ENCODE results near the gene FAM43B. TPM values are rescaled to one million over a fixed set of nuclear protein-coding genes. Genes with fewer than 3 reads are reported as not detected.

Gene FAM43B
- total and polyA plus RNA-seq, 7 donors: 0.05 to 1.2 (median 0.50) TPM

GRCh38 chr1:20526267-20526666 is 26.1 kb upstream of the FAM43B start:
- no peak for TF ChIP-seq CTCF (IDR thresholded peaks at IDR 0.05)
- DNase-seq: no peak
- no peak overlapping the region for H3K4me3 ChIP-seq
- H3K27ac ChIP-seq: no peak overlapping the region
- intact Hi-C loops (cut with DNase I): no loop called here
- H3K27me3 ChIP-seq (ENCODE audit: insufficient read depth in 3 of 3, low read length in 2 of 3): peaks cover 0 to 42% (median 0%) of the 10 kb centered on the region in 3 donors
- ATAC-seq: no peak
- no peaks in the 10 kb centered on the region for H3K36me3 ChIP-seq (ENCODE audit: insufficient read depth in 1 of 2, low read depth in 1 of 2)
- H3K4me1 ChIP-seq: peaks cover 3% of the 10 kb centered on the region
- H3K9me3 ChIP-seq: no peaks in the 10 kb centered on the region
- 81 to 88% (median 84%) methylated on average over 6 of the region's 6 CpGs for WGBS, 3 donors

- ATAC-seq (no peak), DNase-seq (no peak)
- no peak for TF ChIP-seq CTCF (IDR thresholded peaks at IDR 0.05)
- intact Hi-C loops (cut with DNase I): no loop called here
- 65 to 72% (median 66%) methylated on average over 7 of the region's 7 CpGs for WGBS, 3 donors
- no peaks in the 10 kb centered on the region for H3K9me3 ChIP-seq
- no peaks in the 10 kb centered on the region for H3K36me3 ChIP-seq (ENCODE audit: insufficient read depth in 1 of 2, low read depth in 1 of 2)
- no peaks in the 10 kb centered on the region for H3K4me1 ChIP-seq
- no peak overlapping the region for H3K4me3 ChIP-seq
- H3K27me3 ChIP-seq (ENCODE audit: insufficient read depth in 3 of 3, low read length in 2 of 3): peaks cover 0 to 42% (median 0%) of the 10 kb centered on the region in 3 donors
- no peak overlapping the region for H3K27ac ChIP-seq
These were observed 24.2 kb upstream of the FAM43B start for GRCh38 chr1:20528221-20528620.

- no peak for DNase-seq
- intact Hi-C loops (cut with DNase I): no loop called here
- Histone ChIP-seq H3K4me3 (no peak overlapping the region), H3K27ac (no peak overlapping the region), H3K9me3 (no peaks in the 10 kb centered on the region), H3K4me1 (no peaks in the 10 kb centered on the region), H3K36me3 (ENCODE audit: insufficient read depth in 1 of 2, low read depth in 1 of 2) (no peaks in the 10 kb centered on the region), H3K27me3 (ENCODE audit: insufficient read depth in 3 of 3, low read length in 2 of 3) (peaks cover 0 to 42% (median 0%) of the 10 kb centered on the region in 3 donors)
- TF ChIP-seq CTCF (IDR thresholded peaks at IDR 0.05): no peak
- no peak for ATAC-seq
- 46 to 52% (median 46%) methylated on average over 8 of the region's 8 CpGs for whole genome bisulfite sequencing, 3 donors
These were observed 22.1 kb upstream of the FAM43B start for GRCh38 chr1:20530306-20530705.

GRCh38 chr1:20530901-20531300 is 21.5 kb upstream of the FAM43B start:
- no peaks in the 10 kb centered on the region for H3K9me3 ChIP-seq
- no peaks in the 10 kb centered on the region for H3K36me3 ChIP-seq (ENCODE audit: insufficient read depth in 1 of 2, low read depth in 1 of 2)
- no peak overlapping the region for H3K27ac ChIP-seq
- no peak for TF ChIP-seq CTCF (IDR thresholded peaks at IDR 0.05)
- no peak overlapping the region for H3K4me3 ChIP-seq
- WGBS, 3 donors: 70 to 78% (median 72%) methylated on average over 6 of the region's 6 CpGs
- H3K4me1 ChIP-seq: no peaks in the 10 kb centered on the region
- H3K27me3 ChIP-seq (ENCODE audit: insufficient read depth in 3 of 3, low read length in 2 of 3): peaks cover 0 to 42% (median 0%) of the 10 kb centered on the region in 3 donors
- no peak for ATAC-seq
- intact Hi-C loops (cut with DNase I): no loop called here
- DNase-seq: no peak

- intact Hi-C loops (cut with DNase I): no loop called here
These were observed 18.7 kb upstream of the FAM43B start for GRCh38 chr1:20533635-20534034.

More at GRCh38 chr1:20533635-20534034, 18.7 kb upstream of the FAM43B start:
- WGBS, 3 donors: 61 to 68% (median 63%) methylated on average over 4 of the region's 4 CpGs
- DNase-seq (no peak), ATAC-seq (no peak)
- TF ChIP-seq CTCF (IDR thresholded peaks at IDR 0.05): no peak
- Histone ChIP-seq H3K9me3 (no peaks in the 10 kb centered on the region), H3K36me3 (ENCODE audit: insufficient read depth in 1 of 2, low read depth in 1 of 2) (no peaks in the 10 kb centered on the region), H3K4me3 (no peak overlapping the region), H3K27ac (no peak overlapping the region), H3K27me3 (ENCODE audit: insufficient read depth in 3 of 3, low read length in 2 of 3) (peaks cover 0 to 32% (median 2%) of the 10 kb centered on the region in 3 donors), H3K4me1 (no peaks in the 10 kb centered on the region)

All from psoas muscle (tissue), 8 donors.